Measurements from ENCODE around the gene MPL.
"Not testable (repeated sequence)": the region's sequence is repeated elsewhere in the genome, so short reads cannot be mapped to it uniquely, and the experiment has no call there.

MPL gene

GRCh38 chr1:43354936-43355335 lies 17.3 kb downstream of the MPL start:
- DNase-seq (ENCODE audit: low read depth in 2 of 2): no peak

- no peak for DNase-seq (ENCODE audit: low read depth in 2 of 2)
These were observed 19.6 kb downstream of the MPL start for GRCh38 chr1:43357251-43357650.

GRCh38 chr1:43358121-43358745 lies 20.6 kb downstream of the MPL start:
- no peak for DNase-seq (ENCODE audit: low read depth in 2 of 2)

DNA sequence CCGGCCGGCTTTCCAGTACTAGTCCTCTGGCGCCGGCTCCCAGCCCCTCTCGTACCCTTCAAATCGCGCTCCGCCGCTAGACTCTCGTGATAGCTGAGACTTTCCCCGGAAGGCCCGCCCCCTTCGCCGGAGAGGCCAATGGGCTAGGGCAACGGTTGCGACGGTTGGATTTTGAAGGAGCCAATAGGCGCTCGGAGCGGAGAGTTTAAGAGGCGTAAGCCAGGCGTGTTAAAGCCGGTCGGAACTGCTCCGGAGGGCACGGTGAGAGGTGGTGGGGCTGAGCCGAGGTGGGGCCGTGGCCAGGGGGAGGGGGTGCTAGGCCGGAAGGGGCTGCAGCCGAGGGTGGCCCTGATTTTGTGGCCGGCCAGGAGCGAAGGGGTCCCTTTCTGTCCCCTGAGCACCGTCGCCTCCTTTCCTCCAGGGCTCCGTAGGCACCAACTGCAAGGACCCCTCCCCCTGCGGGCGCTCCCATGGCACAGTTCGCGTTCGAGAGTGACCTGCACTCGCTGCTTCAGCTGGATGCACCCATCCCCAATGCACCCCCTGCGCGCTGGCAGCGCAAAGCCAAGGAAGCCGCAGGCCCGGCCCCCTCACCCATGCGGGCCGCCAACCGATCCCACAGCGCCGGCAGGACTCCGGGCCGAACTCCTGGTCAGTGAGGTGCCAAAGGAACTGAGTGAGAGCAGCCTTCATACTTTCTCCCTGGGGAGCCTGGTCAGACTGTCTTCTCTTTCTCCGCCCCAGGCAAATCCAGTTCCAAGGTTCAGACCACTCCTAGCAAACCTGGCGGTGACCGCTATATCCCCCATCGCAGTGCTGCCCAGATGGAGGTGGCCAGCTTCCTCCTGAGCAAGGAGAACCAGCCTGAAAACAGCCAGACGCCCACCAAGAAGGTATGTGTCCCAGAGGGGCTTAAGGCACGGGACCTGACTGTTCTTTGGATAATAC lies 21.4 kb downstream of the MPL start, which contains the start of gene CDC20:
Gene CDC20 (plus strand): TSS at position 236 of the 948 bp plus-strand sequence. CDS start 235 bp downstream, at position 471.
- DNase-seq (ENCODE audit: low read depth in 2 of 2): peak; percentile 91 to 95

- no peak for DNase-seq (ENCODE audit: low read depth in 2 of 2)
These were observed 22.1 kb downstream of the MPL start for GRCh38 chr1:43359696-43360095.

GRCh38 chr1:43360616-43361015 lies 23.0 kb downstream of the MPL start:
- no peak for DNase-seq (ENCODE audit: low read depth in 2 of 2)

DNA sequence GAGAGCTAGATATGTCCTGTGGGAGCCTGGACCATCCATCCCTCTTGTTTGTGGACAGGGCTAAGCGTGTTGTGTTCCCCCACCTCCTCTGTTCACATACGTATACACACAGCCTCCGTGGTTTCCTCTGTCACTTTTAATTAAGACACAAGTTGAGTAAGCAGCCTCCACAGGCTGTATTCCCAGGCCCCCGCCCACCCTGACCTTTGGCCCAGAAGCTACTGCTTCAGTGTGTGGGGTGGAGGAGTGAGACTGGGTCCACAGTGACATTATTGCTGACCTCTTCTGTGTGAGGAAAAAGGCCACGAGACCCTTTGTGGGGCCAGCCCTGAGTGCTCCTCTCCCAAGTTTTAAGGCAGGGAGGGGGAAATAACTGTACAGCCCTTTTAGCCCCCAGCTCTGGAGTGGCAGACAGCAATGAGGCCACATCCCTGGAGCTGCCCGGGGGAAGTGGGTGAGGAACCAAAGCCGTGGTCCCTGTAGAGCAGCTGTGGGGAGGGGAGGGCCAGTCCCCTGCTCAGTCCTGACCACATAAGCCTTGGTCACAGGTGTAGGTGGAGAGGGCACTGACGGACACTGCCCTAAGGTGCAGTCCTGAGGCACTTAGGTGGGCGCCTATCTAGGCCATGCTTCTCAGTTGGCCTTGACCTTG lies 25.8 kb downstream of the MPL start:
- DNase-seq (ENCODE audit: low read depth in 2 of 2): no peak

DNA sequence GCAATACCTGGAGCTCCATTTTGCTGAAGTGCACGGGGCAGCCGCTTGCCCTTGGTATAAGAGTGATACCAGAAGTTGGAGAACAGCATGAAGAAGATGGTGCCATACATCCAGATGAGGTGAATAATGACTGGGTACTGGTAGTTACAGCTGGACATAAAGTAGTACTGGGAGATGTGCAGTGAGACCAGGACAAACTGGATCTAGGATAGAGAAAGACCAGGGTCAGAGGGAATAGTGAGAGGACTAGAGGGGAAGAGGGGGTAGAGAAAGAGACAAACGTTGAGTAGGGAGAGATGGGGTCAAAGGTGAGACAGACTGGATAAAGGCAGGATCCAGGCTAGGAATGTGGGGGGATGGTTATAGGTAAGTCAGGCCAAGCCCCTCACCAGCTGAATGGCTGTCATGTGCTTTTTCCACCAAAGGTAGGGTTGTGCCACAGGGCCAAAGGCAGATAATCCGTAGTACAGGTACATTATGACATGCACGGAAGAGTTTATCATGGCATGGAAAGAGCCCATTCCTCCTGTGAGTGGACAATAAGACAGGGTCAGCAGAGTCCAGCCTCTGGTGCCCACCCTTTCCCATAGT lies 26.4 kb downstream of the MPL start:
- DNase-seq (ENCODE audit: low read depth in 2 of 2): no peak

- no peak for DNase-seq (ENCODE audit: low read depth in 2 of 2)
These were observed 28.1 kb downstream of the MPL start for GRCh38 chr1:43365678-43366077.

GRCh38 chr1:43366179-43366578 lies 28.6 kb downstream of the MPL start:
- DNase-seq (ENCODE audit: low read depth in 2 of 2): no peak

GRCh38 chr1:43366601-43367025 lies 29.0 kb downstream of the MPL start:
- DNase-seq (ENCODE audit: low read depth in 2 of 2): no peak

GRCh38 chr1:43367026-43367903 lies 29.6 kb downstream of the MPL start:
- peak in 1 of 2 donors; percentile 13 for DNase-seq (ENCODE audit: low read depth in 2 of 2)

GRCh38 chr1:43367904-43368645 lies 30.5 kb downstream of the MPL start, which contains the start of gene ELOVL1:
ELOVL1 (minus strand) TSS chr1:43368011; CDS start chr1:43365609, 2,402 bp downstream.
- peak; percentile 68 to 74 for DNase-seq (ENCODE audit: low read depth in 2 of 2)

DNA sequence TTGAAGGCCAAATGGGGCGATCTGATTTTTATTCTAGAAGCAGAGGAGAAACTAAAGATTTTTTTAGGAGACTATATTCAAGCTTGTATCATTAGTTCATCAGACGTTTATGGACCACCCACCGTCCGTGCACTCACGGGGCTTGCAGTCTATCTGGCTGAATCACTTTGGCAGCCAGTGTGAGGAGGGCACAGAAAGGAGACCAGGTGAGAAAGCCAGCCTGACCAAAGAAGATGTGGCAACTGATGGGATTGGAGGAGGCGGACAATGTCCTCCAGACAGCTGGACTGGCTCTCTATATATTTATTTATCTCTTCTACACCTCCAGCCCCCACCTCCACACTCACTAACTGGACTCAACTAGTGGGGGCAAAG lies 31.0 kb downstream of the MPL start:
- no peak for DNase-seq (ENCODE audit: low read depth in 2 of 2)

- not testable (repeated sequence) for DNase-seq (ENCODE audit: low read depth in 2 of 2)
These were observed 32.2 kb downstream of the MPL start for GRCh38 chr1:43369779-43370178.

DNA sequence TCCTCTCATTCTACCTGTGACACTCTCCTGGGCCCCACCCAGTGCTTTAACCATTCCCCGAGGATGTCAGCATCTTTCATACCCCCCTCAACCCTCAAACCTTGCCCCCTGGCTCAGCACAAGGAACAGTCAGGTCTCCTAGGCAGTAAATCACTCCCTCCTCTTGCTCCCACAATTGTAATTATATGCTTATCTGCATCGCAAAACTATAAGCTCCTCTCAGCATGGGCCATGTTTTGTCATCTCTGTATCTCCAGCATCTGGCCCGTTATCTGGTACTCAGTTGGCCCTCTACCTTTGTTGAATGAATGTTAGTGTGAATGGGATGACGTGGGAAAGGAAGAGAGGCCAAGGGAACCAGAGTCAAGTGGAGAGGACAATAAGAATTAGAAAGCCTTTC lies 32.9 kb downstream of the MPL start:
- DNase-seq (ENCODE audit: low read depth in 2 of 2): no peak

GRCh38 chr1:43372172-43372571 lies 34.6 kb downstream of the MPL start:
- DNase-seq (ENCODE audit: low read depth in 2 of 2): no peak

DNA sequence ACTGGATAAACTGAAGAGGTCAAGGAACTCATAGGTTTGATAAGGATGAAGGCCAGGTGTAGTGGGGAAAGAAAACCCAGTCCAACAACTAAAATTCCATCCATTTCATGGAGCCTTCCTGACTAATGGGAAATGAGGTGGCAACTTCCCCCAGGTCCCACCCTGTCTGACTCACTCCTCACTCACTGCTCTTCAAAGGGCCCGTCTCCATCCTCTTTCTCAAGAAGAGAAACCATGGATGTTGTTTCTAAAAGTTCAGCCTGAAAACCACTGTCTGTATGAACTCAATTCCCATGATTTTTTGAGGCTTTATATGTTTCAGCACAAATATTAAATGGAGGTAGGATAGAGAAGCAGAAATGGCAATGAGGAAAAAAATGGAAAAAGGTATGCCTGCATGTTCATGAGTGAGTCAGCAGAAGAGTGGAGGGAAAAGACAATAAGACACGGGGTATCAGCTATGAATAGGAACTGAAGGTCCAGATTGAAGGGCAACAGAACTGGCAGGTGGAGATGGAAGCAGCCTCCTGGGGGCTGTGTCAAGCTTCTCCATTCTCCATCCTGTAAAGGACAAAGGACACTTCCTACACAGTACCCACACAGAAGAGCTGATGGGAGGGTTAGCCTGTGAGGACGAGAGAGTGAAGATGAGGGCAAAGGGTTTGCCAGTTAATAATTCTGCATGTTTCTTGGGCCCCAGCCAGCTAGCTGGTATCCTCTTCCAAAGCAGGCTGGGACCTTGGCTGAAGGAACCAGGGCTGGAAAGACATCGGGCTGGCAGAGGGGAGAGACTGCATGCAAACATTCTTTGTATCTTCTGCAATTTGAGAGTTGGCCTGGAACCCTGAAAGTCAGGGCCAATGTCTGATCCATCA lies 35.7 kb downstream of the MPL start:
- DNase-seq (ENCODE audit: low read depth in 2 of 2): no peak

GRCh38 chr1:43376723-43377235 lies 39.2 kb downstream of the MPL start:
- no peak for DNase-seq (ENCODE audit: low read depth in 2 of 2)
